SK-N-SH (cell line): ENCODE measurements around the gene S100A4. TPM values are rescaled to one million over a fixed set of nuclear protein-coding genes. Genes with fewer than 3 reads are reported as not detected.

Source experiments
- CTCF ChIA-PET: fragments of 300-600, 350-600 bp; formaldehyde crosslinking; extraction: SDS; loops from one replicate; lab custom pipeline; 2021; lab: Yijun Ruan, JAX
- POLR2A ChIA-PET: fragments of 350-600 bp; sonication (Branson Sonifier 250); formaldehyde crosslinking; extraction: SDS; loops from one replicate; lab custom pipeline; 2020; ENCODE audit warnings: antibody characterized with exemption, inconsistent platforms; lab: Yijun Ruan, JAX
- DNase-seq: peaks from one replicate; pipeline ENCODE4 v3.0.0; 2012
- H2AFZ ChIP-seq: fragments of 200-600 bp; sonication (generic); 2 replicates; pipeline ENCODE4 v1.8.1; 2016; ENCODE audit warnings: antibody characterized with exemption, mild to moderate bottlenecking, low read depth
- H3F3A ChIP-seq: fragments of 200-600 bp; sonication (generic); replicated peaks from 2 replicates; pipeline ENCODE3; 2016; ENCODE audit warnings: antibody characterized with exemption, mild to moderate bottlenecking; ENCODE audit not compliant: insufficient read depth
- H3K27ac ChIP-seq, 2 experiments: fragments of 200-500 bp in 1 of 2; fragments of 200-600 bp in 1 of 2; sonication (Bioruptor generic) in 1 of 2; sonication (generic), shearing (Covaris generic) in 1 of 2; 2 replicates each; pipeline versions ENCODE4 v1.5.1 to v1.6.1; 2014 to 2016; ENCODE audit warnings: low read depth in 2 of 2, inconsistent platforms in 1 of 2, low read length in 1 of 2, mild to moderate bottlenecking in 1 of 2, mixed read lengths in 1 of 2
- H3K27me3 ChIP-seq: fragments of 200-600 bp; sonication (generic), shearing (Covaris generic); 2 replicates; pipeline ENCODE4 v1.6.1; 2016; ENCODE audit warnings: mixed run types; ENCODE audit not compliant: insufficient read depth
- H3K36me3 ChIP-seq, 2 experiments: fragments of 200-500 bp in 1 of 2; fragments of 200-600 bp in 1 of 2; sonication (Bioruptor generic) in 1 of 2; sonication (generic) in 1 of 2; replicated peaks in 1 of 2; 2 replicates each; pipeline versions ENCODE3 to v1.5.1; 2014 to 2016; ENCODE audit warnings: low read length in 1 of 2, mild to moderate bottlenecking in 1 of 2; ENCODE audit not compliant: insufficient read depth in 2 of 2, control insufficient read depth in 1 of 2
- H3K4me1 ChIP-seq, 2 experiments: fragments of 200-500 bp in 1 of 2; fragments of 200-600 bp in 1 of 2; sonication (Bioruptor generic) in 1 of 2; sonication (generic), shearing (Covaris generic) in 1 of 2; 2 replicates each; pipeline versions ENCODE4 v1.5.1 to v1.6.1; 2014 to 2016; ENCODE audit warnings: low read depth in 1 of 2, low read length in 1 of 2, mixed run types in 1 of 2; ENCODE audit not compliant: insufficient read depth in 2 of 2, control insufficient read depth in 1 of 2
- H3K4me2 ChIP-seq: fragments of 200-600 bp; sonication (generic), shearing (Covaris generic); 2 replicates; pipeline ENCODE4 v1.6.1; 2017; ENCODE audit warnings: mixed run types
- H3K4me3 ChIP-seq, 2 experiments: fragments of 200-500 bp in 1 of 2; fragments of 200-600 bp in 1 of 2; sonication (Bioruptor generic) in 1 of 2; sonication (generic), shearing (Covaris generic) in 1 of 2; 2 replicates each; pipeline versions ENCODE4 v1.5.1 to v1.8.1; 2014 to 2016; ENCODE audit warnings: low read depth in 2 of 2, inconsistent platforms in 1 of 2, low read length in 1 of 2, mild to moderate bottlenecking in 1 of 2, mixed read lengths in 1 of 2, moderate library complexity in 1 of 2
- H3K79me2 ChIP-seq: fragments of 200-600 bp; sonication (generic); 2 replicates; pipeline ENCODE4 v1.8.1; 2017; ENCODE audit warnings: mild to moderate bottlenecking; ENCODE audit not compliant: insufficient read depth
- H3K9ac ChIP-seq: fragments of 200-600 bp; sonication (generic); 2 replicates; pipeline ENCODE4 v1.6.1; 2017; ENCODE audit warnings: mixed run types
- H3K9me2 ChIP-seq: fragments of 200-600 bp; sonication (generic); 2 replicates; pipeline ENCODE4 v1.6.1; 2017; ENCODE audit warnings: mixed run types
- H3K9me3 ChIP-seq: fragments of 200-600 bp; sonication (generic); 2 replicates; pipeline ENCODE4 v1.6.1; 2017; ENCODE audit warnings: mixed run types, mild to moderate bottlenecking, moderate library complexity
- H4K20me1 ChIP-seq: fragments of 200-600 bp; sonication (generic); 2 replicates; pipeline ENCODE4 v1.6.1; 2017; ENCODE audit warnings: mild to moderate bottlenecking, mixed run types; ENCODE audit not compliant: insufficient read depth
- CHD2 ChIP-seq: fragments of 150-350 bp; IDR thresholded peaks from 2 replicates; pipeline ENCODE4 v1.6.1; 2018; ENCODE audit warnings: low read length; ENCODE audit not compliant: partially characterized antibody
- CTCF ChIP-seq: fragments of 200-600 bp; sonication (generic); IDR thresholded peaks from 2 replicates; pipeline ENCODE4 v1.6.1; 2017; ENCODE audit warnings: antibody characterized with exemption, mild to moderate bottlenecking, moderate library complexity
- ELF1 ChIP-seq: IDR thresholded peaks from 2 replicates; pipeline ENCODE4 v1.4.0; 2012
- EP300 ChIP-seq, 2 experiments: IDR thresholded peaks; 2 replicates each; pipeline versions ENCODE4 v1.4.0 to v1.6.1; 2012; ENCODE audit warnings: borderline replicate concordance in 1 of 2, low read depth in 1 of 2, low read length in 1 of 2
- EZH2phosphoT487 ChIP-seq: fragments of 200-600 bp; sonication (generic); IDR thresholded peaks from 2 replicates; pipeline ENCODE4 v1.6.1; 2017; ENCODE audit warnings: low read depth, mixed run types, mild to moderate bottlenecking, antibody characterized with exemption, moderate library complexity, borderline replicate concordance
- FOSL2 ChIP-seq: IDR thresholded peaks from 2 replicates; pipeline ENCODE4 v1.4.0; 2012; ENCODE audit warnings: low read depth, mild to moderate bottlenecking, moderate library complexity, borderline replicate concordance
- GABPA ChIP-seq: IDR thresholded peaks from 2 replicates; pipeline ENCODE4 v1.4.0; 2012; ENCODE audit warnings: low read depth, mild to moderate bottlenecking
- IRF3 ChIP-seq: fragments of 150-350 bp; IDR thresholded peaks from 2 replicates; pipeline ENCODE4 v1.6.1; 2016; ENCODE audit warnings: mild to moderate bottlenecking, low read depth, low read length
- MAX ChIP-seq: IDR thresholded peaks from 2 replicates; pipeline ENCODE4 v1.4.0; 2012; ENCODE audit warnings: low read depth
- MXI1 ChIP-seq: IDR thresholded peaks from 2 replicates; pipeline ENCODE4 v1.6.1; 2012; ENCODE audit warnings: mild to moderate bottlenecking, low read depth, low read length, improper control_type of control experiment
- NFIC ChIP-seq: IDR thresholded peaks from 2 replicates; pipeline ENCODE4 v1.4.0; 2012; ENCODE audit warnings: borderline replicate concordance
- NRF1 ChIP-seq: IDR thresholded peaks from 2 replicates; pipeline ENCODE4 v1.6.1; 2012; ENCODE audit warnings: low read depth, mild to moderate bottlenecking, low read length
- PBX3 ChIP-seq: IDR thresholded peaks from 2 replicates; pipeline ENCODE4; 2012
- POLR2AphosphoS5 ChIP-seq: IDR thresholded peaks from 2 replicates; pipeline ENCODE4 v1.6.1; 2012; ENCODE audit warnings: low read depth, low read length
- RAD21 ChIP-seq: IDR thresholded peaks from 2 replicates; pipeline ENCODE4 v1.6.1; 2012; ENCODE audit warnings: mild to moderate bottlenecking, low read length
- RCOR1 ChIP-seq: fragments of 150-350 bp; IDR thresholded peaks from 2 replicates; pipeline ENCODE4 v1.6.1; 2017; ENCODE audit warnings: antibody characterized with exemption, low read length
- SIN3A ChIP-seq: IDR thresholded peaks from 2 replicates; pipeline ENCODE4 v1.6.1; 2012; ENCODE audit warnings: low read depth, mild to moderate bottlenecking, low read length, moderate library complexity, borderline replicate concordance
- USF1 ChIP-seq: IDR thresholded peaks from 2 replicates; pipeline ENCODE4 v1.4.0; 2012; ENCODE audit warnings: low read depth, borderline replicate concordance
- YY1 ChIP-seq: IDR thresholded peaks from 2 replicates; pipeline ENCODE4 v1.4.0; 2012; ENCODE audit warnings: low read depth, mild to moderate bottlenecking
- WGBS: methylation state at CpG from one replicate; pipeline ENCODE4 v1.1.6; 2017; ENCODE audit warnings: low lambda C conversion rate; 5-methylcytosine and 5-hydroxymethylcytosine counted together
- polyA plus RNA-seq, 3 experiments: library from polyadenylated mRNA; depleted of rRNA; stranded (reverse); fragments of >200 nt; gene quantifications; 2 replicates each; pipeline ENCODE4 v1.2.3, GENCODE V29; 2012

S100A4 gene
- polyA plus RNA-seq, 1 of the 3 experiments (the other 2 are of a cell fraction) = 25.4 TPM

- Histone ChIP-seq H3K4me2 (no peak overlapping the region), H3K36me3 (no peaks in the 10 kb centered on the region), H3K27ac (no peak overlapping the region), H3K4me1 (peaks cover 0 to 3% of the 10 kb centered on the region in 2 experiments; a peak in 2 of 4 replicates), H3F3A (peaks cover 9% of the 10 kb centered on the region), H3K27me3 (no peaks in the 10 kb centered on the region), H3K9ac (no peak overlapping the region), H3K79me2 (no peaks in the 10 kb centered on the region), H3K9me2 (no peaks in the 10 kb centered on the region), H3K9me3 (no peaks in the 10 kb centered on the region), H3K4me3 (no peak overlapping the region), H4K20me1 (no peaks in the 10 kb centered on the region), H2AFZ (no peak overlapping the region)
- POLR2A ChIA-PET = no interaction called here
- 84% methylated on average over 2 of the region's 3 CpGs for WGBS
- CTCF ChIA-PET = interaction anchor here (2.4 to 18.0 kb wide), 5 partner anchors 18 to 64 kb away, joined by 10 to 283 read pairs (median 45); partner anchors contain the start of genes S100A2 and S100A6
- no peak for DNase-seq
- TF ChIP-seq EP300 (IDR thresholded peaks at IDR 0.05; ENCODE audit: borderline replicate concordance in 1 of 2, low read depth in 1 of 2, low read length in 1 of 2) (no peak), GABPA (no peak), PBX3 (no peak), RCOR1 (no peak), MAX (no peak), YY1 (no peak), USF1 (no peak), SIN3A (no peak), EZH2phosphoT487 (no peak), FOSL2 (no peak), MXI1 (no peak), CTCF (no peak), POLR2AphosphoS5 (no peak), NRF1 (no peak), NFIC (no peak), CHD2 (no peak), RAD21 (no peak), IRF3 (no peak), ELF1 (no peak)
Measured at GRCh38 chr1:153513023-153513422, 32.6 kb downstream of the S100A4 start.
